ENCODE data around the gene TWF2.

GRCh38 chr3:52250122-52250521, 11.2 kb upstream of the TWF2 start:
- no peak for TF ChIP-seq RAD21 (IDR thresholded peaks at IDR 0.05; ENCODE audit: low read depth)
- no peak for TF ChIP-seq EGR1 (IDR thresholded peaks at IDR 0.05)
- TF ChIP-seq MAX (IDR thresholded peaks at IDR 0.05): no peak
- no peak for TF ChIP-seq TAF1 (IDR thresholded peaks at IDR 0.05; ENCODE audit: low read depth)
- no peak for TF ChIP-seq EP300 (IDR thresholded peaks at IDR 0.05; ENCODE audit: borderline replicate concordance)
- TF ChIP-seq YY1 (IDR thresholded peaks at IDR 0.05; ENCODE audit: low read depth): no peak
- TF ChIP-seq USF1 (IDR thresholded peaks at IDR 0.05): no peak
- TF ChIP-seq CEBPB (IDR thresholded peaks at IDR 0.05): no peak
- TF ChIP-seq CREB1 (IDR thresholded peaks at IDR 0.05; ENCODE audit: low read depth): no peak
- TF ChIP-seq REST (IDR thresholded peaks at IDR 0.05; ENCODE audit: low read depth): no peak
